Measurements from ENCODE around the gene DOCK10.

Gene DOCK10

GRCh38 chr2:225040142-225040541 is 2.1 kb downstream of the DOCK10 start:
- TF ChIP-seq CTCF (IDR thresholded peaks at IDR 0.05) = no peak
- H3K9me3 Mint-ChIP-seq = no peaks in the 10 kb centered on the region
- peaks cover 70% of the 10 kb centered on the region for H3K27me3 Mint-ChIP-seq (ENCODE audit: low read depth, poor library complexity)
- peaks cover 8% of the 10 kb centered on the region for H3K4me1 Mint-ChIP-seq
- no peak for DNase-seq
- no peak overlapping the region for H3K27ac Mint-ChIP-seq
- H3K4me3 Mint-ChIP-seq = no peak overlapping the region
- H3K36me3 Mint-ChIP-seq (ENCODE audit: low read depth) = no peaks in the 10 kb centered on the region

GRCh38 chr2:225038231-225038523 is 4.1 kb downstream of the DOCK10 start:
- Mint-ChIP-seq H3K4me1 (peaks cover 5% of the 10 kb centered on the region), H3K4me3 (no peak overlapping the region), H3K27me3 (ENCODE audit: low read depth, poor library complexity) (peaks cover 50% of the 10 kb centered on the region), H3K9me3 (no peaks in the 10 kb centered on the region), H3K27ac (no peak overlapping the region), H3K36me3 (ENCODE audit: low read depth) (no peaks in the 10 kb centered on the region)
- no peak for DNase-seq
- no peak for TF ChIP-seq CTCF (IDR thresholded peaks at IDR 0.05)

DNA sequence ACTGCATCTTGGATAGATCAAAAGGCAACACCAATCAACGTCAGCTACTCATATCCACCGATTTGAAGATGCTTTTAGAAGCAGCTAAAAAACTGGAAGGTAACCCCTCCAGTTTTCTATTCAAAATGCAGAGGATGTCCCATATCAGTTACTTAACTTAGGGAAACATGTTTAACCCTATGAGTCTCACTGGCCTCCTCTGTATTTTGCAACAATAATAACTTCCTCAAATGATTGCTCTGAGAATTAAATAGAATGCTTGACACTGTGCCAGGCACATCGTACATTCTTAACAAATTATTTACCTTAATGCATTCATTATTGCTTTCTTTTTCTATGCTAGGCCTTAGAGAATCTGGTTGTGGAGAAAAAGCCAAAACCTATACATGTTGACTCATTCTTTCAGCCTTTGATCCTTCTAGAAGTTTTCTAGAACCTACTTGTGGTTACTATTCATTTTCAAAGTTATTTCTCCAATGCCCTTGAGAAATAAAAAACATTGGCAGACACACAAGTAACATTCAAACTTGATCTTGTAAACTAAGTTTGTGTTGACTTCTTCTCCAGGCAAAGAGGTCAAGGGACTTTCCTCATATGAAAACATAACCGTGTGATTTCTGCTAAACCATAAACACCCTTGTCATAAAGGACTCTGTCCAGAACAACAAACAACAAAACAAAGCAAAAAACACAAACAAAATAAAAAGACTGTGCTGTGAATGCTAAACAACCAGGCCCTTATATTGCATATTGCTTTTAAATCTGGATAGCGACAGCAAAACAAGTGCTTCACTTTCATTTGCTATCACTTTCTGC is 4.6 kb downstream of the DOCK10 start:
- Mint-ChIP-seq H3K27ac (no peak overlapping the region), H3K4me3 (no peak overlapping the region), H3K9me3 (no peaks in the 10 kb centered on the region), H3K4me1 (no peaks in the 10 kb centered on the region), H3K36me3 (ENCODE audit: low read depth) (no peaks in the 10 kb centered on the region), H3K27me3 (ENCODE audit: low read depth, poor library complexity) (peaks cover 44% of the 10 kb centered on the region)
- DNase-seq = no peak
- no peak for TF ChIP-seq CTCF (IDR thresholded peaks at IDR 0.05)

DNA sequence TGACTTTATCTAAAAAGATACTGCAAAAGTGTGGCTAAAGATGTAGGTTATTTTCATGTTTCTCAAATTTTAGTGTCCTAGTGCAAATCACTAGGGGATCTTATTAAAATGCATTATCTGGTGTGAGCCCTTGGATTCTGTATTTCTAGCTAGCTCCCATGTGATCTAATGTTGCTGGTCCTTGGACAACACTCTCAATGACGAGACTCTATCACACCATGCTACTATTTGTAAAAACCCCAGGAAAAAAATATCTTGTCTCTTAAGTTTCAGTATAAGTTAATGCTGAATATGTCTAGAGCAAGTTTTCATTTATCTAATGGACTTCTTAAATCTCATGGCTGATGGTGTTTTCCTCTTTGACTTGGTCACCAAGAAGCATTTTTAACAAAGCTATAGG is 5.8 kb downstream of the DOCK10 start:
- Mint-ChIP-seq H3K27ac (no peak overlapping the region), H3K4me1 (no peaks in the 10 kb centered on the region), H3K9me3 (no peaks in the 10 kb centered on the region), H3K27me3 (ENCODE audit: low read depth, poor library complexity) (peaks cover 37% of the 10 kb centered on the region), H3K36me3 (ENCODE audit: low read depth) (no peaks in the 10 kb centered on the region), H3K4me3 (no peak overlapping the region)
- TF ChIP-seq CTCF (IDR thresholded peaks at IDR 0.05) = no peak
- no peak for DNase-seq

DNA sequence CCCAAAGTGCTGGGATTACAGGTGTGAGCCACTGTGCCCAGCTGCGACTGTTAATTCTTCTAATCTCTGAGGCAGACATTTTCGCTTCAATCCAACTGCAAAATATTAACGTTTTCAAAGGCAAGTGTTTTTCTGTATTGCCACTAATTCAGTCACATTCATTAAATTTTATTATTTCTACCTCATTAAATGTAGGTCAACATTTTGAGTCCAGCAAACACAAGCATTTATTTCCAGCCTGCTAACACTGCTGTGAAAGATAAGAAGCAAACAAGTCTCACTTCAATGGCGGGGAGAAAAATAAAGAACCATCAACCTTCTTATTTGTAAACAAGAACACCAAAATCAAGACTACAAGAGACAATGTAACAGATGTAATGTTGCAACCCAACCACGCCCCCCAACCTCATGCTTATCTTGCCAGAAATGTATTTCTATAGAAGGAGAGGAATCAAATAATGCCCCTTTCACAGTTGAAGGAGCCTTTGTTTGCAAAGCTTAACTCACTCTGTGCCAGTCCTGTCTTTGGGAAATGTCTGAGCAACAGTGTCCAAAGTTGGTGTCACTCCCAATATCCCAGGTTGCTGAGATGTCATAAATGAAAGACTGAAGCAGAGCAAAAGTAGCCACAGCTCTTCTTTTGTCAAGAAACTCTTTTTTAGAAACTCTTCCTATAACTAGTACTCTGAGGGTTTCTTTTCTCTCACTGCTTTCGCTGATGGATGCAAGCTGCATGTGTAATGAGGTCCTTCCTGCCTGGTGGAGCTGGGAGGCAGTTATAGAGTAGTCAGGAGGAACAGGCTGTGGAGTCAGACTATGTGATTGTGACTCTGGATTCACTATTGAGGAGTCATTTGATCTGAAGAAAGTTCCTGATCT is 8.6 kb downstream of the DOCK10 start:
- H3K9me3 Mint-ChIP-seq = no peaks in the 10 kb centered on the region
- no peaks in the 10 kb centered on the region for H3K36me3 Mint-ChIP-seq (ENCODE audit: low read depth)
- no peak for DNase-seq
- TF ChIP-seq CTCF (IDR thresholded peaks at IDR 0.05) = no peak
- H3K4me3 Mint-ChIP-seq = no peak overlapping the region
- no peaks in the 10 kb centered on the region for H3K4me1 Mint-ChIP-seq
- peaks cover 14% of the 10 kb centered on the region for H3K27me3 Mint-ChIP-seq (ENCODE audit: low read depth, poor library complexity)
- H3K27ac Mint-ChIP-seq = no peak overlapping the region

Measured in nephron progenitor cell (in vitro differentiated cells).